Gastrocnemius medialis (tissue), 4 donors: ENCODE results near the gene ZNF664.

Experiments
- CTCF ChIP-seq, 5 experiments: fragments of 450-650 bp in 3 of 5; fragments of 200-600 bp in 2 of 5; sonication (generic) in 2 of 5; IDR thresholded peaks in 4 of 5; conservative IDR thresholded peaks in 1 of 5; 1 replicate in 4 of 5; 2 replicates in 1 of 5; pipeline ENCODE4 v1.5.1; 2016 to 2019; ENCODE audit warnings: antibody characterized with exemption in 5 of 5, mild to moderate bottlenecking in 3 of 5, moderate library complexity in 3 of 5
- POLR2A ChIP-seq, 2 donors: fragments of 450-650 bp; IDR thresholded peaks; one replicate each; pipeline ENCODE4 v1.6.1; 2017; ENCODE audit warnings: antibody characterized with exemption in 2 of 2, mild to moderate bottlenecking in 2 of 2, moderate library complexity in 2 of 2

- no peak for TF ChIP-seq CTCF (IDR thresholded peaks at IDR 0.05 in 4 of 5, conservative IDR thresholded peaks at IDR 0.05 in 1 of 5)
- TF ChIP-seq POLR2A (IDR thresholded peaks at IDR 0.05), result no peak
These were observed 36.8 kb downstream of the ZNF664 start for GRCh38 chr12:124009781-124010180.
